ENCODE data around the gene KDM4B. TPM values are rescaled to one million over a fixed set of nuclear protein-coding genes. Genes with fewer than 3 reads are reported as not detected.
A peak's percentile ranks its signal among the peaks of the same experiment; 100 is the strongest.
"Not testable (repeated sequence)": the region's sequence is repeated elsewhere in the genome, so short reads cannot be mapped to it uniquely, and the experiment has no call there.

The KDM4B gene
- total RNA-seq (2014; rRNA removed; shearing (Covaris generic)): 3.6 and 6.0 TPM in 2 replicates
- polyA plus RNA-seq (2015; cell fraction: cytosol; rRNA removed): 9.8 and 12.8 TPM in 2 replicates
- polyA plus RNA-seq (2015; cell fraction: nucleus; rRNA removed): 10.0 and 14.7 TPM in 2 replicates

- in situ Hi-C loops (cut with HindIII; ENCODE audit: low pct_unique_long_range_greater_than_20kb, low sequenced_read_pairs): no loop called here
- DNase-seq (ENCODE audit: low read depth, low spot score): peak; percentile 97
These were observed at the start of gene KDM4B for GRCh38 chr19:4968462-4969291. TSS of gene KDM4B (plus strand) at chr19:4969113. CDS start at chr19:5032891, 63,778 bp downstream.

- DNase-seq (ENCODE audit: low read depth, low spot score): no peak
- in situ Hi-C loops (cut with HindIII; ENCODE audit: low pct_unique_long_range_greater_than_20kb, low sequenced_read_pairs): no loop called here
These were observed 46.2 kb upstream of the KDM4B start for GRCh38 chr19:4922530-4923275.

GRCh38 chr19:4923276-4923747 lies 45.6 kb upstream of the KDM4B start:
- DNase-seq (ENCODE audit: low read depth, low spot score): no peak
- in situ Hi-C loops (cut with HindIII; ENCODE audit: low pct_unique_long_range_greater_than_20kb, low sequenced_read_pairs): no loop called here

- in situ Hi-C loops (cut with HindIII; ENCODE audit: low pct_unique_long_range_greater_than_20kb, low sequenced_read_pairs): no loop called here
- DNase-seq (ENCODE audit: low read depth, low spot score): no peak
These were observed 39.7 kb upstream of the KDM4B start for GRCh38 chr19:4929186-4929585.

- in situ Hi-C loops (cut with HindIII; ENCODE audit: low pct_unique_long_range_greater_than_20kb, low sequenced_read_pairs): no loop called here
- DNase-seq (ENCODE audit: low read depth, low spot score): no peak
These were observed 38.2 kb upstream of the KDM4B start for GRCh38 chr19:4930664-4931063.

- DNase-seq (ENCODE audit: low read depth, low spot score): no peak
- in situ Hi-C loops (cut with HindIII; ENCODE audit: low pct_unique_long_range_greater_than_20kb, low sequenced_read_pairs): no loop called here
These were observed 36.2 kb upstream of the KDM4B start for GRCh38 chr19:4932711-4933110.

- no peak for DNase-seq (ENCODE audit: low read depth, low spot score)
These were observed 35.4 kb upstream of the KDM4B start for GRCh38 chr19:4933528-4933927.

GRCh38 chr19:4935444-4935843 lies 33.5 kb upstream of the KDM4B start:
- DNase-seq (ENCODE audit: low read depth, low spot score): no peak
- in situ Hi-C loops (cut with HindIII; ENCODE audit: low pct_unique_long_range_greater_than_20kb, low sequenced_read_pairs): no loop called here

More at GRCh38 chr19:4933528-4933927, 35.4 kb upstream of the KDM4B start:
- in situ Hi-C loops (cut with HindIII; ENCODE audit: low pct_unique_long_range_greater_than_20kb, low sequenced_read_pairs): no loop called here

GRCh38 chr19:4937060-4937459 lies 31.9 kb upstream of the KDM4B start:
- in situ Hi-C loops (cut with HindIII; ENCODE audit: low pct_unique_long_range_greater_than_20kb, low sequenced_read_pairs): no loop called here
- no peak for DNase-seq (ENCODE audit: low read depth, low spot score)

- DNase-seq (ENCODE audit: low read depth, low spot score); in situ Hi-C loops (cut with HindIII; ENCODE audit: low pct_unique_long_range_greater_than_20kb, low sequenced_read_pairs): not testable (repeated sequence)
These were observed 30.5 kb upstream of the KDM4B start for GRCh38 chr19:4938461-4938860.

- in situ Hi-C loops (cut with HindIII; ENCODE audit: low pct_unique_long_range_greater_than_20kb, low sequenced_read_pairs): no loop called here
These were observed 29.4 kb upstream of the KDM4B start for GRCh38 chr19:4939466-4939865.

GRCh38 chr19:4941638-4942169 lies 27.2 kb upstream of the KDM4B start:
- not testable (repeated sequence) for DNase-seq (ENCODE audit: low read depth, low spot score)

More at GRCh38 chr19:4939466-4939865, 29.4 kb upstream of the KDM4B start:
- no peak for DNase-seq (ENCODE audit: low read depth, low spot score)

GRCh38 chr19:4950650-4951049 lies 18.3 kb upstream of the KDM4B start:
- in situ Hi-C loops (cut with HindIII; ENCODE audit: low pct_unique_long_range_greater_than_20kb, low sequenced_read_pairs): not testable (repeated sequence)

More at GRCh38 chr19:4941638-4942169, 27.2 kb upstream of the KDM4B start:
- in situ Hi-C loops (cut with HindIII; ENCODE audit: low pct_unique_long_range_greater_than_20kb, low sequenced_read_pairs): not testable (repeated sequence)

GRCh38 chr19:4951656-4952055 lies 17.3 kb upstream of the KDM4B start:
- DNase-seq (ENCODE audit: low read depth, low spot score): no peak
- in situ Hi-C loops (cut with HindIII; ENCODE audit: low pct_unique_long_range_greater_than_20kb, low sequenced_read_pairs): no loop called here

More at GRCh38 chr19:4950650-4951049, 18.3 kb upstream of the KDM4B start:
- not testable (repeated sequence) for DNase-seq (ENCODE audit: low read depth, low spot score)

- DNase-seq (ENCODE audit: low read depth, low spot score): no peak
- in situ Hi-C loops (cut with HindIII; ENCODE audit: low pct_unique_long_range_greater_than_20kb, low sequenced_read_pairs): no loop called here
These were observed 16.0 kb upstream of the KDM4B start for GRCh38 chr19:4952945-4953344.

GRCh38 chr19:4954320-4955149 lies 14.4 kb upstream of the KDM4B start:
- in situ Hi-C loops (cut with HindIII; ENCODE audit: low pct_unique_long_range_greater_than_20kb, low sequenced_read_pairs); DNase-seq (ENCODE audit: low read depth, low spot score): not testable (repeated sequence)

GRCh38 chr19:4955274-4955673 lies 13.6 kb upstream of the KDM4B start:
- in situ Hi-C loops (cut with HindIII; ENCODE audit: low pct_unique_long_range_greater_than_20kb, low sequenced_read_pairs): no loop called here
- no peak for DNase-seq (ENCODE audit: low read depth, low spot score)

All from SK-MEL-5 (cell line).